PC-3 (cell line): ENCODE data around the gene ANKRD11. TPM values are rescaled to one million over a fixed set of nuclear protein-coding genes. Genes with fewer than 3 reads are reported as not detected.

ENCODE experiments used
- ATAC-seq: fragments of 200-7000 bp; cut with Tn5 transposase; 2 replicates; pipeline ENCODE4 v1.9.1; 2020; ENCODE audit warnings: mild to moderate bottlenecking, moderate library complexity
- BruUV-seq: library from RNA; stranded (reverse); fragments of 400-500 nt; replicated peaks from 2 replicates; lab custom pipeline; 2021; lab: Mats Ljungman, UMichigan
- CTCF ChIA-PET: fragments of 300-600 bp; sonication (Branson Sonifier 250); formaldehyde crosslinking; loops from one replicate; lab custom pipeline; 2022; ENCODE audit warnings: antibody characterized with exemption; lab: Charles Lee
- POLR2A ChIA-PET: fragments of 300-600 bp; sonication (Branson Sonifier 250); formaldehyde crosslinking; loops from one replicate; lab custom pipeline; 2022; ENCODE audit warnings: antibody characterized with exemption; ENCODE audit not compliant: unreplicated experiment; lab: Charles Lee
- DNase-seq: peaks from one replicate; pipeline ENCODE4 v3.0.0-alpha.2; 2015
- H2AFZ ChIP-seq: fragments of 300-600 bp; sonication (generic); 2 replicates; pipeline ENCODE4 v1.6.0; 2016; ENCODE audit warnings: antibody characterized with exemption, low read length
- H3F3A ChIP-seq: fragments of 300-600 bp; sonication (generic); one replicate; pipeline ENCODE4 v1.6.0; 2017; ENCODE audit warnings: antibody characterized with exemption, low read length, control low read depth, mild to moderate bottlenecking; ENCODE audit not compliant: unreplicated experiment
- H3K27ac ChIP-seq: fragments of 300-600 bp; sonication (generic); 2 replicates; pipeline ENCODE4 v1.5.1; 2016; ENCODE audit warnings: mild to moderate bottlenecking, low read length
- H3K27me3 ChIP-seq: fragments of 300-600 bp; sonication (generic); 2 replicates; pipeline ENCODE4 v1.6.1; 2016; ENCODE audit warnings: low read length, mixed read lengths
- H3K36me3 ChIP-seq: fragments of 300-600 bp; sonication (generic); 2 replicates; pipeline ENCODE4 v1.6.1; 2016; ENCODE audit warnings: low read depth, mixed run types, low read length, mixed read lengths
- H3K4me1 ChIP-seq: fragments of 300-600 bp; sonication (generic); 2 replicates; pipeline ENCODE4 v1.5.1; 2016; ENCODE audit warnings: low read length; ENCODE audit not compliant: insufficient read depth
- H3K4me2 ChIP-seq: fragments of 300-600 bp; sonication (generic); 2 replicates; pipeline ENCODE4 v1.6.0; 2016; ENCODE audit warnings: low read length
- H3K4me3 ChIP-seq: fragments of 300-600 bp; sonication (generic); 2 replicates; pipeline ENCODE4 v1.5.1; 2016; ENCODE audit warnings: mild to moderate bottlenecking, low read length, mixed read lengths
- H3K79me2 ChIP-seq: fragments of 300-600 bp; sonication (generic); 2 replicates; pipeline ENCODE4 v1.6.1; 2017; ENCODE audit warnings: low read length, mixed read lengths
- H3K9ac ChIP-seq: fragments of 300-600 bp; sonication (generic); 2 replicates; pipeline ENCODE4 v1.6.0; 2016; ENCODE audit warnings: mild to moderate bottlenecking, low read length
- H3K9me2 ChIP-seq: fragments of 300-600 bp; sonication (generic); replicated peaks from 2 replicates; pipeline ENCODE4 v1.6.1; 2016; ENCODE audit warnings: mixed run types, low read length, mixed read lengths
- H3K9me3 ChIP-seq: fragments of 300-600 bp; sonication (generic); 2 replicates; pipeline ENCODE4 v1.6.1; 2016; ENCODE audit warnings: low read length, mixed read lengths
- H4K20me1 ChIP-seq: fragments of 300-600 bp; sonication (generic); 2 replicates; pipeline ENCODE4 v1.6.1; 2016; ENCODE audit warnings: low read length, mixed read lengths
- EZH2 ChIP-seq: fragments of 300-600 bp; sonication (generic); IDR thresholded peaks from one replicate; pipeline ENCODE4 v1.6.1; 2017; ENCODE audit warnings: antibody characterized with exemption, mild to moderate bottlenecking, low read length; ENCODE audit not compliant: unreplicated experiment
- EZH2phosphoT487 ChIP-seq: fragments of 300-600 bp; sonication (generic); IDR thresholded peaks from 2 replicates; pipeline ENCODE4 v1.6.1; 2018; ENCODE audit warnings: mild to moderate bottlenecking, antibody characterized with exemption, low read length, borderline replicate concordance
- intact Hi-C: fragments of 100-400 bp; cut with micrococcal nuclease; formaldehyde crosslinking; loops from 2 replicates; pipeline ENCODE4 v1.9.0; 2023
- total RNA-seq: library from RNA; depleted of rRNA; stranded (reverse); fragments of >200 nt; gene quantifications from 2 replicates; pipeline ENCODE4 v1.2.3, GENCODE V29; 2014
- TF ChIP-seq, protein P1 (sequence below): fragments of 300-600 bp; sonication (generic); conservative IDR thresholded peaks from 2 replicates; pipeline ENCODE4 v1.5.1; 2017; ENCODE audit warnings: antibody characterized with exemption, low read depth, mild to moderate bottlenecking, low read length

Gene ANKRD11
- total RNA-seq, 1 experiment from 2014 or later: 65.0 TPM

DNA sequence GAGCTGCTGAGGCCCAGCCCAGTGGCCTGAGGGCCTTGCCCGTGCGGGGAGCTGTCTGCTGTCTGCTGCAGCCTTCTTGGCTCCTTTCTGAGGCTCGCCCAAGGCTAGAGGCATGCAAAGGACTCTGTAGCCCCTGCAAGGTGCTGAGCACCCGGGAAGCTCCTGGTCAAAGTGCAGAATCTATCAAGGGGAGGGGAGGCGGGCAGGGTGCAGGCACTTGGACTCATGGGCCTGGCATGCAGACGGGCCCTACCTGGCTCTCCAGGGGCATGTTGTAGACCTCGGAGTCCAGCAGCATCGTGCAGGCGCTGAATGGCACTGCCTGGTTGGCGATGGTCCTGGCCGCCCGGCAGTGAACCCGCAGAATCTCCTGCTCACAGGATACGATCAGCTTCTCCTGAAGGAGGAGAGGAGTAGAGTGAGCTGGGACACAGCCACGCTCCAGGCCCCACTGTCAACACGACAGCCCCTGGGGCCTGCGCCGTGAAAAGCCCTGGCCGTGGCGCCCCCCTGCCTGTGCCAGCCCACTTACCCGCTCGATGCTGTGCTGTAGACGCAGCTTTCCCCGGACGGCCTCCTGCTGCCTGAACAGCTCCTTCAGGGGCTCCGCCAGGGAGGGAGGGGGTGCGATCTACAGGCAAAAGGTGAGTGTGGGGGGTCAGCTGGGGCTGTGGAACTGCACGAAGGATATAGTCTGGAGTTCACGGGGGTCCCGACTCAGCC is 215.6 kb downstream of the ANKRD11 start:
- Histone ChIP-seq H3K4me1 (peaks cover 12% of the 10 kb centered on the region), H3K9me2 (no peaks in the 10 kb centered on the region), H3K9ac (no peak overlapping the region), H2AFZ (no peak overlapping the region), H3K9me3 (no peaks in the 10 kb centered on the region), H3F3A (no peaks in the 10 kb centered on the region), H3K79me2 (peaks cover 6% of the 10 kb centered on the region; the same call in 1 of the 2 replicates), H3K27me3 (no peaks in the 10 kb centered on the region), H3K27ac (no peak overlapping the region), H3K36me3 (peaks cover 6% of the 10 kb centered on the region), H4K20me1 (no peaks in the 10 kb centered on the region), H3K4me3 (no peak overlapping the region), H3K4me2 (no peak overlapping the region)
- POLR2A ChIA-PET: no interaction called here
- no peak for ATAC-seq
- CTCF ChIA-PET: no interaction called here
- BruUV-seq: no TSS peak
- intact Hi-C loops: no loop called here
- TF ChIP-seq EZH2phosphoT487 (no peak), EZH2 (no peak)
- TF ChIP-seq, protein P1, sequence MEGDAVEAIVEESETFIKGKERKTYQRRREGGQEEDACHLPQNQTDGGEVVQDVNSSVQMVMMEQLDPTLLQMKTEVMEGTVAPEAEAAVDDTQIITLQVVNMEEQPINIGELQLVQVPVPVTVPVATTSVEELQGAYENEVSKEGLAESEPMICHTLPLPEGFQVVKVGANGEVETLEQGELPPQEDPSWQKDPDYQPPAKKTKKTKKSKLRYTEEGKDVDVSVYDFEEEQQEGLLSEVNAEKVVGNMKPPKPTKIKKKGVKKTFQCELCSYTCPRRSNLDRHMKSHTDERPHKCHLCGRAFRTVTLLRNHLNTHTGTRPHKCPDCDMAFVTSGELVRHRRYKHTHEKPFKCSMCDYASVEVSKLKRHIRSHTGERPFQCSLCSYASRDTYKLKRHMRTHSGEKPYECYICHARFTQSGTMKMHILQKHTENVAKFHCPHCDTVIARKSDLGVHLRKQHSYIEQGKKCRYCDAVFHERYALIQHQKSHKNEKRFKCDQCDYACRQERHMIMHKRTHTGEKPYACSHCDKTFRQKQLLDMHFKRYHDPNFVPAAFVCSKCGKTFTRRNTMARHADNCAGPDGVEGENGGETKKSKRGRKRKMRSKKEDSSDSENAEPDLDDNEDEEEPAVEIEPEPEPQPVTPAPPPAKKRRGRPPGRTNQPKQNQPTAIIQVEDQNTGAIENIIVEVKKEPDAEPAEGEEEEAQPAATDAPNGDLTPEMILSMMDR: no peak
- no peak for DNase-seq

DNA sequence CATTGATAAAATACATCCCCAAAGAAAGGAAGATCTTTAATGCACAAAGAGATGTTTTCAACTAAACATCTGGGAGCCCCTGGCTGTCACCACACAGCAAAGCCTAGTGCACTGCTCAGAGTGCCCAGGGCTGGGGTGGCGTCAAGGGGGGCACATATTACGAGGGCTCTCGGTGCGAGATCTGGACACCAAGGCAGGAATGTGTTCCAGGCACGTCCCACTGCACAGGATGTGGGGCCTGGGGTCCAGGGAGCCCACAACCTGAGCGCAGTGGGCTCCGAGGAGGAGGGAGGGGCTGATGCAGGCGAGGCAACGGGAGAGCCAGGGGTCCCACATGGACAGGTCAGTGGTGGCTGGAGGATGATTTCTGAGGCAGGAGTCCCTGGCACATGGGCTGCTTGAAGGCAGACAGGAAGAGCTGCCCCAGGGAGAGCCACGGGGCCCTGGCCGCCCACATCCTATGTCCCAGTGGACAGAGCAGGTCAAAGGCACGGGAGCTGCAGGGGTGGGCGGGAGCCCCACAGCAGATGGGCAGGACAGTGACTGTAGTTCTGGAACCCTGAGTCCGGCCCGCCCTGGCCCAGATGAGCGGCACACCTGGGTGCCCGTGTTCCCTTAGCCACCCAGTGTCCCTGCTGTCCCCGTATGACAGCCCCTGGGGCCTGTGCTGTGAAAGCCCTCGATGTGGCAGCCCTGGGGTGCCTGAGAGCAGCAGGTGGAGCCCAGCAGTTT is 216.5 kb downstream of the ANKRD11 start:
- peaks cover 5% of the 10 kb centered on the region for H3F3A ChIP-seq
- POLR2A ChIA-PET: no interaction called here
- BruUV-seq: no TSS peak
- H2AFZ ChIP-seq: no peak overlapping the region
- no peak for TF ChIP-seq EZH2
- TF ChIP-seq, protein P1: no peak
- TF ChIP-seq EZH2phosphoT487: no peak
- H3K27me3 ChIP-seq: no peaks in the 10 kb centered on the region
- peaks cover 6% of the 10 kb centered on the region; the same call in 1 of the 2 replicates for H3K79me2 ChIP-seq
- DNase-seq (no peak), ATAC-seq (no peak)
- H3K9me2 ChIP-seq: no peaks in the 10 kb centered on the region
- H3K4me1 ChIP-seq: peaks cover 20% of the 10 kb centered on the region
- no peak overlapping the region for H3K27ac ChIP-seq
- intact Hi-C loops: no loop called here
- peaks cover 6% of the 10 kb centered on the region for H3K36me3 ChIP-seq
- H3K9ac ChIP-seq: no peak overlapping the region
- H4K20me1 ChIP-seq: no peaks in the 10 kb centered on the region
- no peak overlapping the region for H3K4me2 ChIP-seq
- no peaks in the 10 kb centered on the region for H3K9me3 ChIP-seq
- no peak overlapping the region for H3K4me3 ChIP-seq
- CTCF ChIA-PET: no interaction called here
